C1 segment of cervical spinal cord (tissue), 14 donors: Measurements from ENCODE around the gene IFT172.
"Not testable (repeated sequence)": the region's sequence is repeated elsewhere in the genome, so short reads cannot be mapped to it uniquely, and the experiment has no call there.

Experiments
- DNase-seq, 14 donors: peaks; one replicate each; lab custom pipeline; 2025; lab: John Stamatoyannopoulos, UW

IFT172 gene

DNA sequence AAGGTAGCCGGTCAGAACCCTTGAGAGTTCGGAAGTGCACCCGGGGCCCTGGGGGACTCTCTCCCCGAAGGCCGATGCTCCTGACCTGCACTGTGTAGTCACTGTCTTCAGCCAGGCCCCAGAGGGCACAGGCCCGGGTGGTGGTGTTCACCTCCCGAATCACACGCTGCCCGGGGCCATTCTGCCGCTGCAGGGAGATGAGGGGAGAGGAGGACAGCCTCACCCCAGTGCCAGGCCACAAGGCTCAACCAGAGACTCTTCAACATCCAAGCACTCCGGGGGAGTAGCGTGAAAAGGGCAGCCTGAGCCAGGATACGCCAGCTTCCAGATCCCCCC is 4.4 kb upstream of the IFT172 start:
- peak in 1 of 14 donors; percentile 32 for DNase-seq

DNA sequence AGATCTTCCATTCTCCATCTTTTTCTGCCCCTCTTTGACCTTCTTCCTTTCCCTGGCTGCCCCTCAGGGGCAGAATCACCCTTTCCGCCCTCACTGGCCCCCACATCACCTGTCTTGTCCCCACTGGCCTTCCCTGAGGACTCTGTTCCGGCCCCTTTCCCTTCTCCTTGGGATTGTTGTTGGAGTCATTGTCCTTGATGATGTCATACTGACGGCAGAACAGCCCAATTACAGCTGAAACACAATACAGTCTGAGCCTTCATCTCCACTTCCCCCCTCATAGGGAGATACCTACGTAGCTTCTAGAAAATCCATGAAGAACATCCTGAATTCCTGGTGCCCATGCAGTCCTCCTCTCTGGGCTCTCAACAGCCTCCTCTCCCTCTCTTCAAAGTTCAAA is 3.0 kb upstream of the IFT172 start:
- no peak for DNase-seq

DNA sequence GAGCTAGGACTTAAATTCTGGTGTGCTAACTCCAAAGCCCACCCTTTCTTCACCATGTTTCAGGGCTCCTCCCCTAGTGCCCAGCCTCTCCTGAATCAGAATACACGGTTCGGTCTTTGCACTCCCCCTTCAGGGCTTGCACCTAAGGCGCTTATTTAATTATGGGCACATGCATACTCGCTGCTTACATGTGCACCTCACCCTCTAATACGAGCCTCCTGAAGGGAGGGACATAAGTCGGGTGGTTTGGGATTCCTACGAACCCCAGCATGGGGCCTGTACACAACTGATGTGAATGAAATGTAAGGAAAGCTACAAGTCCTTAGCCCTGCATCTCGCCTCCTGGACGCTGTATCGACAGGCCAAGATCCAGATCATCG is 435 bp downstream of the IFT172 start:
- no peak for DNase-seq

- DNase-seq: peak in 1 of 14 donors; percentile 12
Measured at GRCh38 chr2:27485496-27485895, 4.0 kb downstream of the IFT172 start.

DNA sequence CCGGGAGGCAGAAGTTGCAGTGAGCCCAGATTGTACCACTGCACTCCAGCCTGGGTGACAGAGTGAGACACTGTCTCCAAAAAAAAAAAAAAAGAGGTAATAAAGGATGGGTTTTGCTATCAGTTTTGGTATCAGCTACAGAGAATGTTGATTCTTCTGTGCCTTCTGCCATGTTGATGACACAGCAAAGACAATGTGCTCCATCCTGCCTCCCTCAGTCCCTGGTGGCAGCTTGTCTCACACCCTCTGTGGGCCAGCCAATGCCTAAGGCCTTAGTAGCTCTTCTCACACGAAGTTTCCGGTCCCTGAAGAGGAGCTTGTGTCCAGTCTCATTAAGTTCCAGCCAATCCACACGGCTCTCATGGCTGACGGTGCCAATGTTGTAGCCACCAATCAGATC is 17.6 kb downstream of the IFT172 start:
- no peak for DNase-seq

DNA sequence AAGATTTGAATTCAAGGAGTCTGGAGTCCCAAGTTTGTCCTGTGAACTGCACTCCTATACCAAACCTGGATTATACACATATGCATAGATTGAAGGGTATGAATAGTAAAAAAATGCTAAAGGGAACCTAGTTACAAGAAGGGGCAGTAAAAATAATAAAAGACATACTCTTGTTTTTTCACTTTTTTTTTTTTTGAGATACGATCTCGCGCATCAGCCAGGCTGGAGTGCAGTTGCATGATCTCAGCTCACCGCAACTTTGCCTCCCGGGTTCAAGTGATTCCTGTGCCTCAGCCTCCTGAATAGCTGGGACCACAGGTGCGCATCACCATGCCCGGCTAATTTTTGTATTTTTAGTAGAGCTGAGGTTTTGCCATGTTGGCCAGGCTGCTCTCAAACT is 25.1 kb downstream of the IFT172 start:
- DNase-seq: no peak

- peak in 2 of 14 donors; percentile 4 to 49 for DNase-seq
Measured at GRCh38 chr2:27461118-27461517, 28.4 kb downstream of the IFT172 start.

GRCh38 chr2:27453968-27454367 is 35.6 kb downstream of the IFT172 start:
- DNase-seq: no peak

- DNase-seq: no peak
Measured at GRCh38 chr2:27451095-27451494, 38.4 kb downstream of the IFT172 start.

- DNase-seq: no peak
Measured at GRCh38 chr2:27448381-27448780, 41.2 kb downstream of the IFT172 start.

GRCh38 chr2:27446057-27446456 is 43.5 kb downstream of the IFT172 start:
- DNase-seq: no peak

GRCh38 chr2:27445615-27446014 is 43.9 kb downstream of the IFT172 start:
- no peak for DNase-seq

GRCh38 chr2:27445155-27445554 is 44.4 kb downstream of the IFT172 start:
- DNase-seq: no peak

- no peak for DNase-seq
Measured at GRCh38 chr2:27442920-27443282, 46.6 kb downstream of the IFT172 start.

DNA sequence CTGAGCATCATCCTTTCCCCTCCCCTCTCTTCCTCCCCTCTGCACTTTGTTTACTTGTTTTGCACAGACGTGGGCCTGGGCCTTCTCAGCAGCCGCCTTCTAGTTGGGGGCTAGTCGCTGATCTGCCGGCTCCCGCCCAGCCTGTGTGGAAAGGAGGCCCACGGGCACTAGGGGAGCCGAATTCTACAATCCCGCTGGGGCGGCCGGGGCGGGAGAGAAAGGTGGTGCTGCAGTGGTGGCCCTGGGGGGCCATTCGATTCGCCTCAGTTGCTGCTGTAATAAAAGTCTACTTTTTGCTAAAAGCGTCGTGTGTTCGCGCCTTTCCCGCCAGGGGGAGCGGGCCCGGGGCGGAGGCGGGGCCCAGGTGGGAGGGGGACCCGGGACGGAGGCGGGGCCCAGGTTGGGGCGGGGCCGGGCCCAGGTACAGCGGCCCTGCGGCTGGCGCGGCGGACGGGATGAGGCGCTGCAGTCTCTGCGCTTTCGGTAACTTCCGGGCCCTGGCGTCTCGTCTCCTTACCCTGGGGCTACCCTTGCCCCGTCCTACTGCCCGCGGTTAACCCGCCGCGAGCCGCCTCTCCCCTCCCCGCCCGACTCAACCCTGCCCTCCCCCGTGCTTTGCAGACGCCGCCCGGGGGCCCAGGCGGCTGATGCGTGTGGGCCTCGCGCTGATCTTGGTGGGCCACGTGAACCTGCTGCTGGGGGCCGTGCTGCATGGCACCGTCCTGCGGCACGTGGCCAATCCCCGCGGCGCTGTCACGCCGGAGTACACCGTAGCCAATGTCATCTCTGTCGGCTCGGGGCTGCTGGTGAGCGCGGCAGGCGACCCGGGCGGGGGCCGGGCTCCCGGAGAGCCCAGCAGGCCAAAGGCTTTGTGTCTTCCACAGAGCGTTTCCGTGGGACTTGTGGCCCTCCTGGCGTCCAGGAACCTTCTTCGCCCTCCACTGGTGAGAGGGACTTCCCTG is 47.3 kb downstream of the IFT172 start, which contains the start of gene KRTCAP3:
TSS of gene KRTCAP3 (plus strand) at position 424 of the 962 bp plus-strand sequence. CDS start at position 456, 32 bp downstream.
- no peak for DNase-seq

DNA sequence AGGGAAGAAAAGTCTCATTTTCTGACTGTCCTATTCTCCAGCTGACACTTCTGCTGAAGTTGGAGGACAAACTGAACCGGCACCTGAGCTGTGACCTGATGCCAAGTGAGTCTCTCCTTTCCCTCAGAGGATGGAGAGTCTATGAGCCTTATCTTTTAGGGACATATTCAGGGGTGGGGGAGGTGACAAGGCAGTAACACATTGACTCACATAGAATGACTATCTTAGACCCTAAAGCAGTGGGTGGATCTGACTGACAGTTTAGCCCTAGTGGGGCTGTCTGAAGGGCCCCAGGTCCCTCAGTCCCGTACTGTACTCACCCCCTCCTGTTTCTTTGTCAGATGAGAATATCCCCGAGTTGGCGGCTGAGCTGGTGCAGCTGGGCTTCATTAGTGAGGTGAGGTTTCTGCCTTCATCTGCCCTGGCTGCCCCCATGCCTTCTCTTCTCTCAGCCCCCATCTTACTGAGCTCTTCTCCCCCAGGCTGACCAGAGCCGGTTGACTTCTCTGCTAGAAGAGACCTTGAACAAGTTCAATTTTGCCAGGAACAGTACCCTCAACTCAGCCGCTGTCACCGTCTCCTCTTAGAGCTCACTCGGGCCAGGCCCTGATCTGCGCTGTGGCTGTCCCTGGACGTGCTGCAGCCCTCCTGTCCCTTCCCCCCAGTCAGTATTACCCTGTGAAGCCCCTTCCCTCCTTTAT is 48.2 kb downstream of the IFT172 start:
- DNase-seq: no peak

- DNase-seq: no peak
Measured at GRCh38 chr2:27435628-27436027, 53.9 kb downstream of the IFT172 start.

DNA sequence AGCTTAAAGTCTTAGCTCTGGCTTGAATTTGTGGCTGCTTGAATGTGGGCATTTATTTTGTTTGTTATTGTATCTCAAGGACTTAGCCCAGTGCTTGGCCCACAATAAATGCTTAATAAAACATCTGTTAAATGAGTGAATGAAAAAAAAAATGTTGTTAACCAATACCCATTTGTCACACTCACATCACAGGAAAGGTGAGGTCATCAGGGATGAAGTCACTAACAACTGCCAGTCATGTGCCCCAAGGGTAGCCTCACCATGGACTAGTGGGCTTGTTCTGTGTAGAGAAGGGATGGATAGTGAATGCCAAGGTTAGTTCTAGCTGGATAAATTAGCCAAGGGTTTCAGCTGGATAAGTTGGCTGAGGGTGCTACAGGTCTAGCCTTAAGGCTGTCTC is 58.1 kb downstream of the IFT172 start:
- peak in 1 of 14 donors; percentile 14 for DNase-seq

DNA sequence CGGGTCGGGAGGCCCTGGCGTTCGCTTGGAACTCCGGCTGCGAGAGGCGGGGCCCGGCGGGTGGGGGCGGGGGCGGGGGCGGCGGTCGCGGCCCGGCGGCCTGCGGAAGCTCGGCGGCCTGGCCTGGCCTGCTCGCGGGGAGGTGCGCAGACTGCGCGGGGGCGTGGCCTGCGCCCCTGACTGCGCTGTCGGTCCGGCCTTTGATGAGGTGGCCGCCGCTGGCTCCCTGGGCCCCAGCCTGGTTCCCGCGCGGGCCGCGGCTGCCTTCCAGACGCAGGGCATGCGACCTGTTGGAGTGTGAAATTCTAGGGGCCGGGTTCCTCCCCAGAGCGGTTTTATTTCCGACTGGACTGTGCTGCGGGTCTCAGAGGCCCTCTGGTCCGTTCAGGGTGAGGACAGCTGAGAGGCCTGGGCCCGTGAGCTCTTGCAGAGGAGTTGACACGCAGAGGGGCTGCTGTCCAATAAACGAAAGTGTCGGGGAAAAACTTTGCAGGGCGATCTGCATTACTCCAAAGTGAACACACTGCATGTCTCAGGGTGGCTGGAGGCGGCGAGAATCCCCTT is 60.5 kb downstream of the IFT172 start:
- peak in 13 of 14 donors; percentile 65 to 91 (median 80) for DNase-seq

DNA sequence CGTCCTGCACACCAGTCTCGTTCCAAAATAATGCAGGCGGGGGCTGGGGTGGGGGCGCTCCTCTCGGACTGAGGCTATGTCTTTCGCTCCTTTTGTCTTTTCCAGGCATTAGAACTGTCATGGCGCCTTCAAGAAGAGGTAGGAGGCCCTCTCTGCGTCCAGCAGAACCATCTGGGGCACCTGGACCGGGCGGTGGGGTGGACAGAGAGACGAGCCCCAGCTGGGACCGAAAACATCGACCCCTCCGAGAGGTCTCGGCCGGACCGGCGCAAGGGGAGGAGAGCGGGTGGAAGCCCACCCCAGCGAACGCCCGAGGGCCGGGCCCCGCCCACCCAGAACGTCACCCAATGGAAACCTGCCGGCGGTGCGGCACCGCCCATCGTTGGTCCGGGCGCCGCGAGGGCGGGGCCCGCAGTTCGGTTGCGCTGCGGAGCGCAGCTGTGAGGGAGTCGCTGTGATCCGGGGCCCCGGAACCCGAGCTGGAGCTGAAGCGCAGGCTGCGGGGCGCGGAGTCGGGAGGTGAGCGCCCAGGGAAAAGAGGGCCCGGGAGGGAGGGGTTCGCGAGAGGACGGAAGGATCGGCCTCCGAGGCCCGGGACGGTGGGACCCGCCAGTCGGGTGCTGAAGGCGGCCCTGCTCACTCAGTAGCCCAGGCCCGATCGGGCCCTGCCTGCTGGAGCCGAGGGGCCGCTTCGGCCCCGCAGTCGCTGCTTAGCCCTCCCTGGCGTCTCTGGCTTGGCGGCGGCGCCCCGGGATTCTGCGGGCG is 61.1 kb downstream of the IFT172 start, which contains the start of gene NRBP1:
TSS of gene NRBP1 (plus strand) at position 419 of the 765 bp plus-strand sequence. CDS start 4,643 bp downstream, outside the sequence.
- peak; percentile 50 to 94 (median 88) for DNase-seq

DNA sequence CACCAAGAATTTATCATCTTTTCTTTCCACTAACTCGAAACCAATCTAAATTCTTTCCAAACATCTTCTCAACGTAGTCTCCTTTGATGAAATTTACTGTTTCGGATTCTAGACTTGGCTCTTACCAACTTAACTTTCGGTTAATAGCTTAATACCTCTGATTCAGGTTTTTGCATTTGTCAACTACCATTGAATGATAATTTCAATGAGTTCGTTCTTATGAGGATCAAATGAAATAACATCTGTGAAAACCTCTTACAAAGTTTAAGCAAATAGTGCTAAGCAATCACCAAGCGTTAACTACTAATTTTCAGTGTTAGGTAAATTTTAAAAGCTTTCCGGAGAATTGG is 61.7 kb downstream of the IFT172 start:
- no peak for DNase-seq

- DNase-seq: not testable (repeated sequence)
Measured at GRCh38 chr2:27425039-27425438, 64.5 kb downstream of the IFT172 start.
